AG10803 (cell line): Measurements from ENCODE around the gene TERT.

ENCODE experiments used
- DNase-seq: peaks from one replicate; pipeline ENCODE4 v3.0.0; 2010; ENCODE audit warnings: low read depth
- H3K4me3 ChIP-seq: 2 replicates; pipeline ENCODE4 v1.5.1; 2011; ENCODE audit warnings: mild to moderate bottlenecking, low read length, control low read depth
- CTCF ChIP-seq: conservative IDR thresholded peaks from 2 replicates; pipeline ENCODE4 v1.5.1; 2011; ENCODE audit warnings: mild to moderate bottlenecking, low read length, control low read depth, inconsistent platforms

Gene TERT

GRCh38 chr5:1319436-1320256 lies 24.8 kb upstream of the TERT start:
- TF ChIP-seq CTCF, result no peak; the same call in 1 of the 2 replicates
- H3K4me3 ChIP-seq, result no peak overlapping the region

GRCh38 chr5:1318659-1319251 lies 23.9 kb upstream of the TERT start:
- DNase-seq, result no peak
- TF ChIP-seq CTCF, result no peak
- no peak overlapping the region for H3K4me3 ChIP-seq

More at GRCh38 chr5:1319436-1320256, 24.8 kb upstream of the TERT start:
- DNase-seq, result no peak

GRCh38 chr5:1317921-1318565 lies 23.2 kb upstream of the TERT start:
- TF ChIP-seq CTCF, result no peak
- H3K4me3 ChIP-seq, result no peak overlapping the region
- DNase-seq, result no peak

- no peak for DNase-seq
- TF ChIP-seq CTCF, result no peak
- H3K4me3 ChIP-seq, result no peak overlapping the region
These were observed 21.9 kb upstream of the TERT start for GRCh38 chr5:1316588-1317340.

GRCh38 chr5:1315709-1316587 lies 21.1 kb upstream of the TERT start:
- TF ChIP-seq CTCF, result no peak
- no peak overlapping the region for H3K4me3 ChIP-seq

GRCh38 chr5:1315018-1315708 lies 20.3 kb upstream of the TERT start:
- no peak for TF ChIP-seq CTCF
- no peak for DNase-seq
- H3K4me3 ChIP-seq, result no peak overlapping the region

More at GRCh38 chr5:1315709-1316587, 21.1 kb upstream of the TERT start:
- no peak for DNase-seq
